Osteoblast (primary cell): ENCODE measurements around the gene ACAN. TPM values are rescaled to one million over a fixed set of nuclear protein-coding genes. Genes with fewer than 3 reads are reported as not detected.

Source experiments
- DNase-seq: peaks from one replicate; pipeline ENCODE4 v3.0.0; 2011; ENCODE audit warnings: low spot score, mixed read lengths; ENCODE audit not compliant: insufficient read length; ENCODE audit errors: missing footprints
- H2AFZ ChIP-seq: 2 replicates; pipeline ENCODE4 v1.6.0; 2011; ENCODE audit warnings: mild to moderate bottlenecking, low read length
- H3K27ac ChIP-seq: 2 replicates; pipeline ENCODE4 v1.5.1; 2011; ENCODE audit warnings: mild to moderate bottlenecking, low read depth, low read length, moderate library complexity
- H3K27me3 ChIP-seq: 2 replicates; pipeline ENCODE4 v1.6.0; 2012; ENCODE audit warnings: mild to moderate bottlenecking, control low read depth, inconsistent platforms, low read length, moderate library complexity; ENCODE audit not compliant: insufficient read depth
- H3K36me3 ChIP-seq: 2 replicates; pipeline ENCODE4 v1.5.1; 2011; ENCODE audit warnings: mild to moderate bottlenecking, low read length, control low read depth, moderate library complexity; ENCODE audit not compliant: insufficient read depth
- H3K4me1 ChIP-seq: 2 replicates; pipeline ENCODE4 v1.5.1; 2011; ENCODE audit warnings: mild to moderate bottlenecking, low read length, control low read depth, moderate library complexity; ENCODE audit not compliant: insufficient read depth
- H3K4me2 ChIP-seq: 2 replicates; pipeline ENCODE4 v1.6.0; 2011; ENCODE audit warnings: mild to moderate bottlenecking, low read length; ENCODE audit not compliant: insufficient read depth
- H3K4me3 ChIP-seq: fragments of 200-600 bp; sonication (generic); 3 replicates; pipeline ENCODE4 v1.5.1; 2012; ENCODE audit warnings: mild to moderate bottlenecking, low read length, inconsistent platforms; ENCODE audit not compliant: insufficient read depth
- H3K79me2 ChIP-seq: 2 replicates; pipeline ENCODE4 v1.6.0; 2012; ENCODE audit warnings: mild to moderate bottlenecking, low read length, control low read depth, inconsistent platforms; ENCODE audit not compliant: insufficient read depth
- H3K9me3 ChIP-seq: 2 replicates; pipeline ENCODE4 v1.5.1; 2011; ENCODE audit warnings: low read depth, low read length, control low read depth
- H4K20me1 ChIP-seq: 2 replicates; pipeline ENCODE4 v1.6.0; 2012; ENCODE audit warnings: mild to moderate bottlenecking, low read length, control low read depth; ENCODE audit not compliant: insufficient read depth
- CTCF ChIP-seq: IDR thresholded peaks from 2 replicates; pipeline ENCODE4 v1.5.1; 2011; ENCODE audit warnings: mild to moderate bottlenecking, low read depth, low read length, moderate library complexity; ENCODE audit errors: extremely low read depth
- total RNA-seq: library from RNA; depleted of rRNA; stranded (reverse); fragments of >200 nt; gene quantifications from 2 replicates; pipeline ENCODE4 v1.2.3, GENCODE V29; 2012

The ACAN gene
- total RNA-seq, 1 donor: 12.7 TPM

GRCh38 chr15:88803920-88804247 is 648 bp downstream of the ACAN start:
- no peaks in the 10 kb centered on the region for H3K36me3 ChIP-seq
- H3K27ac ChIP-seq: no peak overlapping the region
- DNase-seq: no peak
- H3K4me3 ChIP-seq: peak overlapping the region; percentile 70
- H3K27me3 ChIP-seq: peaks cover 33% of the 10 kb centered on the region
- peaks cover 21% of the 10 kb centered on the region for H3K79me2 ChIP-seq
- no peak for TF ChIP-seq CTCF
- H4K20me1 ChIP-seq: peaks cover 4% of the 10 kb centered on the region
- no peaks in the 10 kb centered on the region for H3K9me3 ChIP-seq
- no peak overlapping the region for H2AFZ ChIP-seq
- peak overlapping the region; percentile 65 for H3K4me2 ChIP-seq
- peaks cover 8% of the 10 kb centered on the region for H3K4me1 ChIP-seq

- Histone ChIP-seq H3K27me3 (peaks cover 33% of the 10 kb centered on the region), H3K4me1 (peaks cover 8% of the 10 kb centered on the region), H4K20me1 (peaks cover 4% of the 10 kb centered on the region), H3K9me3 (no peaks in the 10 kb centered on the region), H3K36me3 (no peaks in the 10 kb centered on the region), H3K27ac (no peak overlapping the region), H3K79me2 (peaks cover 21% of the 10 kb centered on the region), H2AFZ (no peak overlapping the region), H3K4me3 (peak overlapping the region; percentile 70), H3K4me2 (peak overlapping the region; percentile 65)
- no peak for TF ChIP-seq CTCF
- DNase-seq: no peak
Measured at GRCh38 chr15:88804257-88804656, 1.0 kb downstream of the ACAN start.

- Histone ChIP-seq H3K4me2 (peak overlapping the region; percentile 28), H3K36me3 (no peaks in the 10 kb centered on the region), H2AFZ (no peak overlapping the region), H3K9me3 (no peaks in the 10 kb centered on the region), H3K79me2 (peaks cover 21% of the 10 kb centered on the region), H4K20me1 (peaks cover 4% of the 10 kb centered on the region), H3K4me1 (peaks cover 4% of the 10 kb centered on the region), H3K27ac (no peak overlapping the region), H3K4me3 (peak overlapping the region; percentile 70), H3K27me3 (peaks cover 33% of the 10 kb centered on the region)
- no peak for TF ChIP-seq CTCF
- peak; percentile 90 for DNase-seq
Measured at GRCh38 chr15:88805031-88805780, 2.0 kb downstream of the ACAN start.

- H2AFZ ChIP-seq: no peak overlapping the region
- no peaks in the 10 kb centered on the region for H3K36me3 ChIP-seq
- H3K9me3 ChIP-seq: no peaks in the 10 kb centered on the region
- no peak overlapping the region for H3K4me2 ChIP-seq
- H3K27ac ChIP-seq: no peak overlapping the region
- H4K20me1 ChIP-seq: no peaks in the 10 kb centered on the region
- H3K4me1 ChIP-seq: no peaks in the 10 kb centered on the region
- no peak overlapping the region for H3K4me3 ChIP-seq
- peak; percentile 94 for DNase-seq
- H3K27me3 ChIP-seq: peaks cover under 1% of the 10 kb centered on the region
- TF ChIP-seq CTCF: no peak
- H3K79me2 ChIP-seq: peaks cover 11% of the 10 kb centered on the region
Measured at GRCh38 chr15:88810446-88810845, 7.2 kb downstream of the ACAN start.
